HG03025 (cell line): ENCODE measurements around the gene TBC1D22A.
"Not testable (repeated sequence)": the region's sequence is repeated elsewhere in the genome, so short reads cannot be mapped to it uniquely, and the experiment has no call there.

Source experiments
- ATAC-seq: cut with Tn5 transposase; IDR thresholded peaks from one replicate; pipeline ENCODE4 v1.9.1; 2021; ENCODE audit warnings: mild to moderate bottlenecking, moderate library complexity; ENCODE audit not compliant: unreplicated experiment, low FRiP score

Gene TBC1D22A

GRCh38 chr22:47048123-47049077 lies 285.9 kb downstream of the TBC1D22A start:
- no peak for ATAC-seq

- ATAC-seq: no peak
Measured at GRCh38 chr22:47049078-47049624, 286.7 kb downstream of the TBC1D22A start.

GRCh38 chr22:47049736-47050400 lies 287.4 kb downstream of the TBC1D22A start:
- not testable (repeated sequence) for ATAC-seq

GRCh38 chr22:47050401-47051051 lies 288.1 kb downstream of the TBC1D22A start:
- ATAC-seq: no peak

- no peak for ATAC-seq
Measured at GRCh38 chr22:47051441-47052071, 289.1 kb downstream of the TBC1D22A start.

- no peak for ATAC-seq
Measured at GRCh38 chr22:47052236-47053012, 290.0 kb downstream of the TBC1D22A start.

- no peak for ATAC-seq
Measured at GRCh38 chr22:47053013-47053725, 290.7 kb downstream of the TBC1D22A start.

GRCh38 chr22:47053726-47054141 lies 291.3 kb downstream of the TBC1D22A start:
- ATAC-seq: no peak

GRCh38 chr22:47054231-47055072 lies 292.0 kb downstream of the TBC1D22A start:
- no peak for ATAC-seq

GRCh38 chr22:47055073-47055355 lies 292.6 kb downstream of the TBC1D22A start:
- no peak for ATAC-seq

GRCh38 chr22:47055461-47055860 lies 293.0 kb downstream of the TBC1D22A start:
- ATAC-seq: no peak

- no peak for ATAC-seq
Measured at GRCh38 chr22:47055921-47056320, 293.5 kb downstream of the TBC1D22A start.

GRCh38 chr22:47056361-47056760 lies 293.9 kb downstream of the TBC1D22A start:
- no peak for ATAC-seq

GRCh38 chr22:47056776-47057470 lies 294.5 kb downstream of the TBC1D22A start:
- no peak for ATAC-seq

- no peak for ATAC-seq
Measured at GRCh38 chr22:47057916-47058585, 295.6 kb downstream of the TBC1D22A start.

GRCh38 chr22:47059076-47059475 lies 296.6 kb downstream of the TBC1D22A start:
- no peak for ATAC-seq

- ATAC-seq: no peak
Measured at GRCh38 chr22:47059701-47060161, 297.3 kb downstream of the TBC1D22A start.
